Parietal lobe (tissue), 1 donor: ENCODE results near the gene GNPTG. TPM values are rescaled to one million over a fixed set of nuclear protein-coding genes. Genes with fewer than 3 reads are reported as not detected.

ENCODE experiments used
- total RNA-seq: library from RNA; depleted of rRNA; stranded (reverse); fragments of >200 nt; gene quantifications from one replicate; pipeline ENCODE4 v1.2.3, GENCODE V29; 2014

GNPTG gene
- total RNA-seq = 23.8 TPM

GRCh38 chr16:1351582-1352362, at the start of gene GNPTG, which contains the start of gene TSR3:
Gene GNPTG, plus strand, starts transcription at chr16:1351931. Its CDS starts 35 bp downstream, at chr16:1351966.
Gene TSR3, minus strand, starts transcription at chr16:1351878. Its CDS starts 74 bp downstream, at chr16:1351804.

DNA sequence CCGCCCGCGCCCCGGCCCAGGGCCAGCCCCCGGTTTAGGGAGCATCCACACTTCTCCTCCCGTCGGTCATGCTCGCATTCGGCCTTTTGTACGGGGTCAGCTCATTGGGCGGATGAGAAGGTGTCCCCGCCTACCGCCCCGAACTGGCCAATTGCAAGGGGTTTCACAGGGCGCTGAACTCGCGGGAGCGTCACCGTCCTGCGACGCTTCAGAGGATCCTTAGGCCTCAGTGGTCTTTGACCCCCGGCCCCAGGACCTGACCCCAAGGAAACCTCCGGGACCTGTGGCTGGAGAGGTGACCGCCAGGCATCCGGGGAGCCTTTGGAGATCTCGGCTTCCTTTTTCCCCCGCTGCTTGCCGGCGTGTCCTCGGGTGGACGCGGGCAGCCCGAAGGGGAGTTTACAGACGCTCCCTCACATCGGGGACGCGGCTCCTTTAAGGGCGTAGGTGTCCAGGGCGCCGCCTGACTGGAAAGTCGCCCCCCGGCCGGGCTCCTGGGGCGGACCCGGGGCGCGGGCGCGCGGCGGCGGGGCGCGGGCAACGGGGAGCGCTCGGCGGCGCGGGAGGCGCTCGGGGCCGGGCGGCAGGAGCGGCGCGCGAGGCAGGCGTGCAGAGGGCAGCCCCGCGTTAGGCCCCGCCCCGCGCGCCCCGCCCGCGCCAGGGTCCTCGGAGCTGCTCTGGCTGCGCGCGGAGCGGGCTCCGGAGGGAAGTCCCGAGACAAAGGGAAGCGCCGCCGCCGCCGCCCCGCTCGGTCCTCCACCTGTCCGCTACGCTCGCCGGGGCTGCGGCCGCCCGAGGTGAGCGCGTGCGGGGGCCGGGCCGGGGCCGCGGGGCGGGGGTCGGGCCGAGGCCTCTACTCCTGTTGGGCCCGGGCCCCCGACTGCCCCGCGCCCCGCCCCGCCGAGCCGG, 42.5 kb upstream of the GNPTG start, which contains the start of gene UBE2I:
Gene UBE2I (plus strand): TSS at position 660 of the 909 bp plus-strand sequence. CDS start 4,395 bp downstream, outside the sequence.

DNA sequence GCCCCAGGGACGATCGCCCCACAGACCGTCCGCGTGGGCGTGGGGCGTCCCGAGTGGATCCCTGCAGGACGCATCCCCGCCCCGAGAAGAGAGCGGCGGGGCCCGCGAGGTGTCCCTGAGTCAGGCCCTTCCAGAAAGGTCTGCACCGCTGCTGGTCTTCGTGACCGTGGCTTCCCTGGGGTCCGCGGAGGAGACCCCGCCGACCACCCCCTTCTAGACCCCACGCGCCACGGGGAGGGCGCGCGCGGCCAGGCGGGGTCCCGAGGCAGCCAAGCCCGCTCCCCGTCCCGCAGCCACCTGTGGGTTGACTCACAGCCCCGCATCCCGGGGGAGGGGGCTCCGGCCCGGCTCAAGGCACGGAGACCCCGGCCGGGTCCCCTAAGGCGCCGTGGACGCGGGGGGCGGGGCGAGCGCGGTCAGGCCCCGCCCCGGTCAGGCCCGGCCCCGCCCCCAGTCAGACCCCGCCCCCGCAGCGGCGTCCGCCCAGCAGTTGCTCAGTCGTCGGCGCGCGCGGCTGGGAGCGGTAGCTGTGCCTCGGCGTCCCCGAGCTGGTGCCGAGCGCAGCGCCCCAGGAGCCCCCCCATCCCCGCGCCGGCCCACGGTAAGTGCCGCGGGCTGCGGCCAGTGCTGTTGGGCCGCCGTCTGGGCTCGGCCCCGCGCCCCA, 18.4 kb upstream of the GNPTG start, which contains the start of gene BAIAP3:
Gene BAIAP3 (plus strand): TSS at position 497 of the 664 bp plus-strand sequence. CDS start 4,905 bp downstream, outside the sequence.

Other genes with a start within 250 kb of the GNPTG start
- 32.9 TPM for gene CACNA1H, start 198.8 kb upstream of the GNPTG start, total RNA-seq
- gene TPSG1, start 126.7 kb upstream of the GNPTG start, total RNA-seq = not detected
- gene TPSB2, start 121.7 kb upstream of the GNPTG start, total RNA-seq = not detected
- gene TPSAB1, start 111.2 kb upstream of the GNPTG start, total RNA-seq = not detected
- gene TPSD1, start 95.9 kb upstream of the GNPTG start, total RNA-seq = not detected
- 87.0 TPM for gene UBE2I, start 42.3 kb upstream of the GNPTG start, total RNA-seq
- 9.1 TPM for gene BAIAP3, start 18.3 kb upstream of the GNPTG start, total RNA-seq
- gene TSR3, start 53 bp upstream of the GNPTG start, total RNA-seq = 36.6 TPM
- 20.0 TPM for gene UNKL, start 62.8 kb downstream of the GNPTG start, total RNA-seq
- 8.1 TPM for gene UQCC4, start 68.8 kb downstream of the GNPTG start, total RNA-seq
- not detected for gene PERCC1, start 79.1 kb downstream of the GNPTG start, total RNA-seq
- 1.9 TPM for gene CCDC154, start 92.6 kb downstream of the GNPTG start, total RNA-seq
- 51.0 TPM for gene CLCN7, start 123.1 kb downstream of the GNPTG start, total RNA-seq
- gene PTX4, start 137.0 kb downstream of the GNPTG start, total RNA-seq = not detected
- gene TELO2, start 141.4 kb downstream of the GNPTG start, total RNA-seq = 23.8 TPM
- 2.8 TPM for gene TMEM204, start 181.7 kb downstream of the GNPTG start, total RNA-seq